OCI-LY7 (cell line): Measurements from ENCODE around the gene BPGM.

ENCODE experiments used
- EZH2phosphoT487 ChIP-seq: fragments of 200-600 bp; sonication (generic); IDR thresholded peaks from 2 replicates; pipeline ENCODE4 v1.6.1; 2018; ENCODE audit warnings: low read depth, borderline replicate concordance, mild to moderate bottlenecking, mixed run types, antibody characterized with exemption, low read length, moderate library complexity, mixed read lengths
- TF ChIP-seq, protein P1 (sequence below): fragments of 200-600 bp; sonication (generic); conservative IDR thresholded peaks from 2 replicates; pipeline ENCODE4 v1.5.1; 2014; ENCODE audit warnings: mild to moderate bottlenecking, antibody characterized with exemption, low read length, moderate library complexity, mixed read lengths

DNA sequence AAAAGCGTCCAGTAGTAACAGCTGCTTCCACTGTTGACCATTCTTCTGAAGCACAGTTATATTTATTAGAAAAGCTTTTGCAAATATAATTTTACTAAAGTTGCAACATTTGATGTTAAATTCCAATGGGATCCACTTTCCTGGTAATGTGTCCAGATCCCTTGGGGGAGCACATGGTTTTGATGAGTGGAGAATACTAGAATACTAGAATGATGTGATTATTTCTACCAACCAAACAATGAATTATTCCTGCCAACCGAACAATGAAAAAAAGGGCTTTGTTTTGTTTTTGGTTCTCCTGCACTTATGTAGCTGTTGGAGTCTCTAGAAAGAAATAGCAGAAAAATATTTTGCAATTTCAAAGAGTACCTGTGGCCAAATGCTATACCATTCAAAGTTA is 59.1 kb downstream of the BPGM start:
- TF ChIP-seq, protein P1, sequence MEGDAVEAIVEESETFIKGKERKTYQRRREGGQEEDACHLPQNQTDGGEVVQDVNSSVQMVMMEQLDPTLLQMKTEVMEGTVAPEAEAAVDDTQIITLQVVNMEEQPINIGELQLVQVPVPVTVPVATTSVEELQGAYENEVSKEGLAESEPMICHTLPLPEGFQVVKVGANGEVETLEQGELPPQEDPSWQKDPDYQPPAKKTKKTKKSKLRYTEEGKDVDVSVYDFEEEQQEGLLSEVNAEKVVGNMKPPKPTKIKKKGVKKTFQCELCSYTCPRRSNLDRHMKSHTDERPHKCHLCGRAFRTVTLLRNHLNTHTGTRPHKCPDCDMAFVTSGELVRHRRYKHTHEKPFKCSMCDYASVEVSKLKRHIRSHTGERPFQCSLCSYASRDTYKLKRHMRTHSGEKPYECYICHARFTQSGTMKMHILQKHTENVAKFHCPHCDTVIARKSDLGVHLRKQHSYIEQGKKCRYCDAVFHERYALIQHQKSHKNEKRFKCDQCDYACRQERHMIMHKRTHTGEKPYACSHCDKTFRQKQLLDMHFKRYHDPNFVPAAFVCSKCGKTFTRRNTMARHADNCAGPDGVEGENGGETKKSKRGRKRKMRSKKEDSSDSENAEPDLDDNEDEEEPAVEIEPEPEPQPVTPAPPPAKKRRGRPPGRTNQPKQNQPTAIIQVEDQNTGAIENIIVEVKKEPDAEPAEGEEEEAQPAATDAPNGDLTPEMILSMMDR, result no peak
- no peak for TF ChIP-seq EZH2phosphoT487
